Stimulated activated CD4-positive, alpha-beta T cell treated with anti-CD3 and anti-CD28 coated beads, Interleukin-15, amount 100 ng/mL, for 24 hours (primary cell): ENCODE data around the gene EYA2.

Source experiments
- DNase-seq: peaks from one replicate; pipeline ENCODE4 v3.0.0-alpha.2; 2020

EYA2 gene

DNA sequence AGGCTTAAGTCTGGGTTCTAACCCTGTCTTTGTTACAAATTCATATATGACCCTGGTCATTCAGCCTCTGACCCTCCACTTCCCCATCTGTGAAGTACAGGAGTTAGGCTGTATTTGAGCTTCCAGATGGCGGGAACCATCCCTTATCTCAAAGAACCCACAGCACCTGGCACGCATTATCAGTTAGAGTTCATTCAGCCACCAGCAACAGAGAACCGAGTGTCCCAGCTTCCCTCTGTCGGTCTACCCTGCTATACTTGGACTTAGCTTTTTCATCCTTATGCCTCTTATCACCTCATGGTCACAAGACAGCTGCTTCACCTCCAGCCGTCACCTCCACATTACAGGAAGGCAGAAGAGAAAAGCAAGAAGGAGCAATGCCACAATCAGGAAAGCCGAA is 147.8 kb downstream of the EYA2 start:
- DNase-seq, result no peak

- DNase-seq, result no peak
Measured at GRCh38 chr20:47043086-47043485, 148.4 kb downstream of the EYA2 start.

GRCh38 chr20:47044938-47045337 is 150.3 kb downstream of the EYA2 start:
- DNase-seq, result no peak

DNA sequence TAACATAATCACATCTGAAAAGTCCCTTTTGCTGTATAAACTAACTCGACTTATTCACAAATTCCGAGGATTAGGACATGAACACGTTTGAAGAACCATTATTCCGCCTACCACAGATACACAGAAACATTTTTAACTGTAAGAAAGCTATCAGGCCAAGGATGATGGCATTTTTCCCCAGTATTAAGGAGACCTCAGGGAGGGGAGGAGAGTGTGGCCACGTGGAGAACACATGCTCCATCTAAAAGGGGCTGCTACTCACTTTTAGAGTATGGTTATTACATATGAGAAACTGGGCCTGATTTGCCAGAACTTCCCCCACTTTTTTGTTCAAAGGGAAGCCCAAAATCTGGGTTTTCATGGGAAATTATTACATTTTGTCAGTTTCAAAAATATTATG is 153.4 kb downstream of the EYA2 start:
- no peak for DNase-seq

DNA sequence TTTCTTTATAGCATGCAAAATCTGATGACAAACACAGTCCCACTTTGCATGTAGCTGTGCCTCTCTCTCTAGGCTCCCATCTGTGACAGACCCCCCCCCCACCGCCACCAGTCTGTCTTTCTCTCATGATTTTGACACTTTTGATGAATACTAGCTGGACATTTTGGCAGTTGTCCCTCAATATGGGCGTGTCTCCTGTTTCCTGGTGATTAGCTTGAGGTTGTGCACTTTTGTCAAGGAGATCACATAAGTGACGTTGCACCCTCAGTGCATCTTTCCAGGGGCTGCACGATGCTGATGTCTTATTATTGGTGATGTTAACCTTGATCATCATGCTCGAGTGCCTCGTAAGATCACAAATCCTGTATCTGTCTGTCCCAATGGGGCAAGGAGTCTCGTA is 155.1 kb downstream of the EYA2 start:
- DNase-seq, result no peak

DNA sequence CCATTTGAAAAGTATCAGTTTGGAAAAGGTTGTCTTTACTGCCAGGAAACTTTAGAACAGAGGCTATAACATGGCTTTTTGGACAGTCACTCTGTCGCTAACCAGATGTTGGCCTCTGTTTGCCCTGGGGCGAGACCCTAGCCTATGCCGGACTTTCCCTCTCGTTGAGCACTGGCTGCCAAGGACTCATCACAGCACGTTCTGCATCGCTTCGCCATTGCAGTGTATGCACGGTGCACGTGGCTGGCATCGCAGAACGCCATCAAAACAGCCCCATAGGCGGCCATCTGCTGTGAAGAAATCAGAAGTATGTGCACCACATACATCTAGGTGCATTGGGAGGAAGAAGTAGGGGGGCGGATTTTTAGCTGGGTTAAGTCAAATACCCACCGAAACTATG is 156.4 kb downstream of the EYA2 start:
- DNase-seq, result no peak

GRCh38 chr20:47051936-47052526 is 157.4 kb downstream of the EYA2 start:
- no peak for DNase-seq

DNA sequence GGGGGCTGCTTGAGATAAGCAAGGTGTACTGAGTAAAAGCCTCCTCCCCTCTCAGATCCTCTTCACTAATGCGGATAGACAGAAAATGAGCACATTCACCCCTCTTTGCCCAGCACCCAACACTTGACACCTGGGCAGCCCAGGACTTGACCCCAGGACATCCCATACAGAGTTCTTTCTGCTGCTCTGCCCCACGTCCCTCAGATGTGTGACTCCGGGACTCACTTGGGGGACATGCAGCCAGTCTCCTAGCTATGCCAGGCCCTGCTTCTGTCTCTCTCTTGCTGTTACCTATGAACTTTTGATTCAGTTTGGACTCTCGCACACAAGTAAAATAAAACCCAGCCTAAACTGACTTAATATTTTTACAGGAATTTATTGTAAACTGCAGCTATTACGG is 159.9 kb downstream of the EYA2 start:
- no peak for DNase-seq

DNA sequence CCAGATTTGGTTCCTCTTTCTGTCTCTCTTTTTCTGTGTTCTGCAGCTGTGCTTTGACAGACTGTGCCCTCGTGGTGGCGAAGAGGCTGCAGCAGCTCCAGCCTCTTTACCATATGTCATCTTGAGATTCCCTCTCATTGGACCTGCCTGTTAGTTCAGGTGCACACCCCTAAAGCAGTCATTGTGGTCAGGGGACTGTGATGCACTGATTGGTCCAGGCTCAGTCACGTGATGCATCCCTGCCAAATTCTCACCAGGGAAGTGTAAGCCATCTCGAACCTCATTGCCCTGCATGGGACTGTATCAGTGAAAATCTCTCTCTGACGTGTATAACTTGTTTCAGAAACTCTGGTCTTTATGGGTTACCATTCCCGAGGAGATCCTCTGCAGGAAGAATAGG is 160.3 kb downstream of the EYA2 start:
- no peak for DNase-seq

DNA sequence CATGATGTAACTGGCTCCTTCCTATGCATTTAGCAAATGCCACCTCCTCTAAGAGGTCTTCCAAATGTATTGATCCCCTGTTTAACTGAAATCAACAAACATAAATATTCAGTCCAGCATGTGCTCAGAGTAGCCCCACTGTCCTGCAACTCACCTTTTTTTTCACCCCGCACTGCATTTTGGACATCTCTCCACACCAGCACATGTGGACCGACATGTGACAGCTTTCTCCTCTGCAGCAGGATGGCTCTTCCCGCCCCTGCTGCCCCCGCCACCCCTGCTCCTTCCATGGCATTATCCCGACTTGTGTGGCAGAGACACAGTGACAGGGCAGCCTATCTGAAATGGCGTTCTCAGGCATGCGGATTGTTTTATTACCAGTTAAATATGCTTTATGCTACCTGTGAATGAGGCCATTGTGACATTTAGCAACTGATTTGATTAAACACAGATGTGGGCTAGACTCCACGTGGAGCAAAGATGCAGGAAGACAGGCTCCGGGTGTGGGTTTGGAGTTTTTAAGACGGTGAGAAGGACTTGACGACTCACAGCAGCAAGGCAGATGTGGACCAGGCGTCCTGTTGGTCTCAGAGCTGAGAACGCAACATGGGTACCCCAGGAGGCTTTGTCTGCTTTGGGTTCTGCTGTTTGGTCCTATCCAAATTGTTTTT is 161.2 kb downstream of the EYA2 start:
- no peak for DNase-seq

DNA sequence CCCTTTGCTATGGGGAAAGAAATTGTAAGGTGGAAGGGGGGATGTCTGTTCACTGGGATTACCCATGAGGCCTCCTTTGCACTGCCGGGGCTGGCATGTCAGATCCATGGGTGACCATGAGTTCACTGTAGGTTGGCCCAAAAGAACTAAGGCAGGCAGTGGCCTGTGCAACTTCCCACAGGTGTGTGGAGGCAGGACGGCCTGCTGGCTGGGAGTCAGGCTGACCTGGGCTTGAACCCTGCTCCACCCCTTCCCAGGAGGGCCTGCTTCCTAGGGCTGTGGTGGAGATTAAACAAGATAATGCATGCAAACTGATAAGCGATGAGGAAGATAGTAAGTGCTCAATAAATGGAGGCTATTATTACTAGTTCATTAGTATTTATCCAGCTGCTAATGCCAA is 163.0 kb downstream of the EYA2 start:
- DNase-seq, result no peak

DNA sequence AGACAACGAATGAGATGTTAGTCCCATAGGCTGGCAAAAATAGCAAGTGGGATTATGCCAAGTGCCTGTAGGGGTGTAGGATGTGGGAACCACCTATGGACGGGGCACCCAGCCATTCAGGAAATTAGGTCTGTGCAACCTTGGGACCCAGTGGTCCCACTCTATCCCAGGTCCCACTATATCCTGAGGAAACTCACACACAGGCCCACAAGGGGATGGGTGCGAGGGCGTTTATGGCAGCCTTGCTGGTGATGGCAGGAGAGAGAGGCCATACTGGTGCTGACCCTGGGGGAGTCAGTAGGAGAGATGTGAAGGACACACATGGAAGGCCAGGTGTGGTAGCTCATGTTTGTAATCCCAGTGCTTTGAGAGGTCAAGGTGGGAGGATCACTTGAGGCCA is 163.6 kb downstream of the EYA2 start:
- DNase-seq, result no peak

- no peak for DNase-seq
Measured at GRCh38 chr20:47059536-47059935, 164.9 kb downstream of the EYA2 start.

GRCh38 chr20:47061549-47061948 is 166.9 kb downstream of the EYA2 start:
- no peak for DNase-seq

- DNase-seq, result no peak
Measured at GRCh38 chr20:47062226-47062890, 167.7 kb downstream of the EYA2 start.

DNA sequence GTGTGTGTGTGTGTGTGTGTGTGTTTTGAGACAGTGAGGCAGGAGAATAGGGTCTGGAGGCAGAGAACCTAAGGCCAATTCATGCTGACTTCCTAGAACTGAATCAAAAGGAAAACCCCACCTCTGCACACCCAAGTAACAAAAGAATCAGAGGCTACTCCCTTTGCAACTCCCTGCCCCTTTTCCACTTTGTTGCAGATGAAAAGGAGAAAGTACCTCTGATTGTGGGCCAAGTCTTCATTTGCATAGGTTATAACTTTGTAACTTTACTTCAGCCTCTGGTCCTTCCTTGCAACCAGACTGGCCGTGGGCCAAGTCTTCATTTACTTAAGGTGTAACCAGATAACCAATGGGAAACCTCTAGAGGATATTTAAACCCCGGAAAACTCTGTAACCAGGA is 168.8 kb downstream of the EYA2 start:
- no peak for DNase-seq

- DNase-seq, result no peak
Measured at GRCh38 chr20:47063808-47064207, 169.2 kb downstream of the EYA2 start.

DNA sequence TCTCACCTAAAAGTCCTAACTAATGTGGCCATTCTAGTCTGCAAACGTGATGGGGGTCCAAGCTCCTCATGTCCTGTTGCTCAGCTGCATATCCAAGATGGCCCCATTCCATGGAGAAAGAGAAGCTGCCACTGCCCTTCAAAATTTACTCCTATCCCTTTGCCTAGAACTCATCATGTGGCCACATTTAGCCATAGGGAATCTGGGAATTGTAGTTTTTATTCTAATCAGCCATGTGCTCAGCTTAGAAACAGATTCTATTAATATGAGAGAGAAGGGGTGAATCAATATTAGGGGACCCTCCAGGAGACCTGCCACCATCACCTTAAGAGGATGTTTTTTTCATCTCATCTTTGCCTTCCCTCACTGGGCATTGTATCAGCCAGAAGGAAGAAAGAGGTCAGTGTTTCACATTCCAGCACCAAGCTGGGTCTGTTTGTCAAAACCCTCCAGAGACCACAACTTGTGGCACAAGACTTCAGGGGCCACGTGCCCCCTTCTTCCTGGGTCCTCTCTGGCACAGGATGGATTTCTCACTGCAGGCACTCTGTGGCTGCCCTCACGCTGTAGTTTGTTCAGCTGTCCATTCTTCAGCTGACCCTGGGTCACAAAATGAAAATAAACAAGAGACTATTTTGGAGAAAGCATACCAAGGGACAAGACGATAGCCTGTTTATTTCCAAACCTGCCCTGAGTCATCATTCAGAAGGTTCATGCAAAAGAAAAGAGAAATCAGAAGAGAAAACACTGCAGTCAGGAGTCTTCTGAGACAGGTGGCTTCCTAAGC is 172.0 kb downstream of the EYA2 start:
- DNase-seq, result no peak

GRCh38 chr20:47067776-47068175 is 173.1 kb downstream of the EYA2 start:
- DNase-seq, result no peak

GRCh38 chr20:47070176-47070575 is 175.5 kb downstream of the EYA2 start:
- no peak for DNase-seq

DNA sequence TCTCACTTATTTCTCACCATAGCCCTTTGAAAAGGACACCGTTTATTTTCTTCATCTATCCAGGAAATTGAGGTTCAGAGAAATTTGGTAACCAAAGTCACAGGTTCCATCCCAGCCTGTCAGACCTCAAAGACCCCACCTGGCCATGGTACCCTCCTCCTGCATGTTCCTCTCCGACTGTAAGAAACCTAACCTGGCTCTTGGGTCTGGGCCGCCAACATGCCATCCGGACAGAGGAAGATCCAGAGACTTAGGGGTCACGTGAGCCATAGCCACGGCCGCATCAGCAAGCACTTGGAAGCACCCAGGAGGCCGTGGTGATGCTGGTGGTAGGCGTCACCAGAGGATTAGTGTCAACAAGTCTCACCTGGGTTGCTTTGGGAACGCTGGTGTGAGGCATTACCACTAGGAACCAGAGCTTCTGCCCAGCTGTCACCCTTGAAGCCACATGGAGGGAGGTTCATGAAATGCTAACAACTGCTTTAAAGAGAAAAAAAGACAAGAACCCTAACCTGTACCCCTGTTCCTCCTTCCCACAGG is 177.1 kb downstream of the EYA2 start:
- DNase-seq, result no peak

GRCh38 chr20:47073766-47074475 is 179.3 kb downstream of the EYA2 start:
- no peak for DNase-seq

DNA sequence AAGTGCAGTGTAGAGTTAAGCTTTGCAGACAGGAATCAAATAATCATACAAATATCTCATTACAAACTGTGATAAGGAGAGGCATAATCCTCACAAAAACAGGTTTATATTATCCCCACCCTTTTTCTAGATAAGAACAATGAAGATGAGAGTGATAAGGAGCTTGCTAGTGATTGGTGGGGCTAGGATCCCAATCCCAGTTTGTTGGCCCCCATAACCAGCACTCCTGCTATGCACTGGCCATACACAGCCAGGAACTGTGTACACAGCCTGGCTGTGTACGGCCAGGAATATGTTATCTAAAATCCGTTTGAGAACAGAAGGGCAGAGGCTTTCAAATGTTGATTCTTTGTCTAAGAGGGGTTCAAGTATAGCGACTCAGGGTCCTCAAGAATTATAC is 180.6 kb downstream of the EYA2 start:
- no peak for DNase-seq
